Parathyroid adenoma (tissue), 2 donors: ENCODE results near the gene ANKRD63.

Experiments
- H2AFZ ChIP-seq: fragments of 300-600 bp; sonication (generic); one replicate; pipeline ENCODE4 v1.7.0; 2017; ENCODE audit warnings: antibody characterized with exemption, mild to moderate bottlenecking
- H3K27ac ChIP-seq: fragments of 300-600 bp; sonication (generic); one replicate; pipeline ENCODE4 v1.7.0; 2017
- H3K27me3 ChIP-seq: fragments of 300-600 bp; sonication (generic); one replicate; pipeline ENCODE4 v1.7.0; 2017; ENCODE audit warnings: low read length; ENCODE audit not compliant: control insufficient read depth, insufficient read depth
- H3K36me3 ChIP-seq: fragments of 300-600 bp; sonication (generic); one replicate; pipeline ENCODE4 v1.7.0; 2017; ENCODE audit warnings: low read length; ENCODE audit not compliant: control insufficient read depth, insufficient read depth
- H3K4me1 ChIP-seq: fragments of 300-600 bp; sonication (generic); one replicate; pipeline ENCODE4 v1.7.0; 2017; ENCODE audit warnings: control low read depth
- H3K4me2 ChIP-seq: fragments of 300-600 bp; sonication (generic); one replicate; pipeline ENCODE4 v1.7.0; 2017; ENCODE audit warnings: low read length
- H3K4me3 ChIP-seq: fragments of 300-600 bp; sonication (generic); one replicate; pipeline ENCODE4 v1.7.0; 2017; ENCODE audit warnings: low read depth, low read length
- H3K79me2 ChIP-seq: fragments of 300-600 bp; sonication (generic); one replicate; pipeline ENCODE4 v1.7.0; 2017; ENCODE audit warnings: control low read depth
- H3K9ac ChIP-seq: fragments of 300-600 bp; sonication (generic); one replicate; pipeline ENCODE4 v1.7.0; 2017; ENCODE audit warnings: mild to moderate bottlenecking
- H3K9me3 ChIP-seq: fragments of 300-600 bp; sonication (generic); one replicate; pipeline ENCODE4 v1.7.0; 2017; ENCODE audit warnings: low read length; ENCODE audit not compliant: control insufficient read depth
- CTCF ChIP-seq: fragments of 300-600 bp; sonication (generic); IDR thresholded peaks from one replicate; pipeline ENCODE4 v1.7.0; 2017; ENCODE audit warnings: antibody characterized with exemption, mild to moderate bottlenecking
- donor health status: primary hyperparathyroidism.

The ANKRD63 gene

GRCh38 chr15:40271685-40272484 lies 11.0 kb downstream of the ANKRD63 start:
- Histone ChIP-seq H3K36me3 (no peaks in the 10 kb centered on the region), H3K27me3 (no peaks in the 10 kb centered on the region), H3K9ac (no peak overlapping the region), H3K79me2 (no peaks in the 10 kb centered on the region), H3K4me3 (no peak overlapping the region), H3K9me3 (no peaks in the 10 kb centered on the region), H2AFZ (no peak overlapping the region), H3K4me2 (no peak overlapping the region), H3K4me1 (no peaks in the 10 kb centered on the region), H3K27ac (no peak overlapping the region)
- TF ChIP-seq CTCF = no peak

- no peak overlapping the region for H3K9ac ChIP-seq
Observed at GRCh38 chr15:40270246-40270995, 12.4 kb downstream of the ANKRD63 start.

GRCh38 chr15:40269604-40270003 lies 13.3 kb downstream of the ANKRD63 start:
- Histone ChIP-seq H3K4me3 (no peak overlapping the region), H3K36me3 (no peaks in the 10 kb centered on the region), H3K4me2 (no peak overlapping the region), H2AFZ (no peak overlapping the region), H3K79me2 (no peaks in the 10 kb centered on the region), H3K9me3 (no peaks in the 10 kb centered on the region), H3K4me1 (no peaks in the 10 kb centered on the region), H3K27ac (no peak overlapping the region), H3K27me3 (no peaks in the 10 kb centered on the region), H3K9ac (no peak overlapping the region)
- TF ChIP-seq CTCF = no peak

More at GRCh38 chr15:40270246-40270995, 12.4 kb downstream of the ANKRD63 start:
- Histone ChIP-seq H2AFZ (no peak overlapping the region), H3K79me2 (no peaks in the 10 kb centered on the region), H3K9me3 (no peaks in the 10 kb centered on the region), H3K4me2 (no peak overlapping the region), H3K4me1 (no peaks in the 10 kb centered on the region), H3K36me3 (no peaks in the 10 kb centered on the region), H3K27ac (no peak overlapping the region), H3K4me3 (no peak overlapping the region), H3K27me3 (no peaks in the 10 kb centered on the region)
- TF ChIP-seq CTCF = no peak

GRCh38 chr15:40267670-40268069 lies 15.2 kb downstream of the ANKRD63 start:
- no peak overlapping the region for H3K4me3 ChIP-seq

More at GRCh38 chr15:40267670-40268069, 15.2 kb downstream of the ANKRD63 start:
- Histone ChIP-seq H3K9me3 (no peaks in the 10 kb centered on the region), H3K4me2 (no peak overlapping the region), H2AFZ (no peak overlapping the region), H3K9ac (no peak overlapping the region), H3K4me1 (no peaks in the 10 kb centered on the region), H3K27me3 (no peaks in the 10 kb centered on the region), H3K79me2 (no peaks in the 10 kb centered on the region), H3K36me3 (no peaks in the 10 kb centered on the region), H3K27ac (no peak overlapping the region)
- TF ChIP-seq CTCF = no peak
